Uterus (tissue), 2 donors: Measurements from ENCODE around the gene DMD.

ENCODE experiments used
- CTCF ChIP-seq, 4 experiments: fragments of 200-600 bp in 2 of 4; fragments of 450-650 bp in 2 of 4; sonication (generic) in 2 of 4; IDR thresholded peaks; one replicate each; pipeline ENCODE4 v1.5.1; 2016 to 2019; ENCODE audit warnings: antibody characterized with exemption in 4 of 4, mild to moderate bottlenecking in 2 of 4, moderate library complexity in 1 of 4
- POLR2A ChIP-seq, 2 donors: fragments of 450-650 bp; IDR thresholded peaks; one replicate each; pipeline ENCODE4 v1.6.1; 2016; ENCODE audit warnings: antibody characterized with exemption in 2 of 2, mild to moderate bottlenecking in 1 of 2, moderate library complexity in 1 of 2

GRCh38 chrX:31222946-31223345, 1988.4 kb downstream of the DMD start:
- no peak for TF ChIP-seq CTCF (IDR thresholded peaks at IDR 0.05)
- TF ChIP-seq POLR2A (IDR thresholded peaks at IDR 0.05): no peak
